Adipocyte (in vitro differentiated cells): ENCODE data around the gene HOXA9.

Experiments used
- DNase-seq: peaks from one replicate; pipeline ENCODE4 v3.0.0-alpha.2; 2015; ENCODE audit warnings: low read depth
- H3K27me3 ChIP-seq: replicated peaks from 2 replicates; pipeline ENCODE4 v1.7.0; 2013; ENCODE audit warnings: mild to moderate bottlenecking, low read length, moderate library complexity; ENCODE audit not compliant: control insufficient read depth, insufficient read depth
- H3K36me3 ChIP-seq: 2 replicates; pipeline ENCODE4 v1.7.0; 2013; ENCODE audit warnings: low read length, mild to moderate bottlenecking, moderate library complexity; ENCODE audit not compliant: control insufficient read depth, insufficient read depth, severe bottlenecking
- H3K4me1 ChIP-seq: 2 replicates; pipeline ENCODE4 v1.7.0; 2013; ENCODE audit warnings: mild to moderate bottlenecking, low read length, moderate library complexity; ENCODE audit not compliant: control insufficient read depth, insufficient read depth
- H3K4me3 ChIP-seq: 2 replicates; pipeline ENCODE4 v1.7.0; 2013; ENCODE audit warnings: mild to moderate bottlenecking, low read length, moderate library complexity
- H3K9ac ChIP-seq: 2 replicates; pipeline ENCODE4 v1.7.0; 2013; ENCODE audit warnings: mild to moderate bottlenecking, low read length, moderate library complexity
- H3K9me3 ChIP-seq: 2 replicates; pipeline ENCODE4 v1.7.0; 2013; ENCODE audit warnings: mild to moderate bottlenecking, low read length, moderate library complexity; ENCODE audit not compliant: control insufficient read depth

Gene HOXA9

GRCh38 chr7:27145914-27146412 is 19.4 kb downstream of the HOXA9 start:
- Histone ChIP-seq H3K9ac (peak overlapping the region; percentile 88), H3K4me3 (peak overlapping the region; percentile 94), H3K27me3 (no peaks in the 10 kb centered on the region), H3K9me3 (no peaks in the 10 kb centered on the region), H3K4me1 (peaks cover 39% of the 10 kb centered on the region), H3K36me3 (peaks cover 25% of the 10 kb centered on the region)
- DNase-seq: no peak

DNA sequence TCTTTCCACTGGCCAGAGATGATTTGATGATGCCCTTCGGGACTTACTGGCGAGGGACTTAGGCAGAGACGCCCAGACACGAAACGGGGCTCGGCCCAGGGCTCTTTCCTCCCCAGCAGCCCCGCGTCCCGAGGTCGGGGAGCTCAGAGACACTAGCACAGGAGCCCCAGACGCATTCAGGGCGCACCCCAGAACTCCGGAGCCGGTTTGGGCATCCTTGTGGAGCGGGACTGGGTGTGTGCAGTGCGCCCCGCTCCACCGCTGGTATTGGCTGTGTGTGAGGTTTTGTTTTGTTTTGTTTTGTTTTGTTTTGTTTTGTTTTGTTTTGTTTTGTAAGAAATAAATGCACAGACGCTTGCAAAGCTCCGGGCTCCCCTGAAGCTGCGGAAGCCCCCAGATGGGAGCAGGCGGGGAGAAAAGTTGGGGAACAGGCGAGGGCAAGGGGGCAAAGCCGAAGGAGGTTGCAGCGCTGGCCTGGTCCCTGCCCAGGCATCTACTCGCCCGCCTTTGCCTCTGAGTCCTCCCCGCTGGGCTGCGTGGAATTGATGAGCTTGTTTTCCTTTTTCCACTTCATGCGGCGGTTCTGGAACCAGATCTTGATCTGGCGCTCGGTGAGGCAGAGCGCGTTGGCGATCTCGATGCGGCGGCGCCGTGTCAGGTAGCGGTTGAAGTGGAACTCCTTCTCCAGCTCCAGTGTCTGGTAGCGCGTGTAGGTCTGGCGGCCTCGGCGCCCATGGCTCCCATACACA is 20.0 kb downstream of the HOXA9 start:
- no peaks in the 10 kb centered on the region for H3K9me3 ChIP-seq
- H3K36me3 ChIP-seq: peaks cover 25% of the 10 kb centered on the region
- peaks cover 44% of the 10 kb centered on the region for H3K4me1 ChIP-seq
- DNase-seq: no peak
- H3K4me3 ChIP-seq: peak overlapping the region; percentile 94
- H3K9ac ChIP-seq: peak overlapping the region; percentile 88
- no peaks in the 10 kb centered on the region for H3K27me3 ChIP-seq

- H3K4me3 ChIP-seq: peak overlapping the region; percentile 94
- peaks cover 50% of the 10 kb centered on the region for H3K4me1 ChIP-seq
- peak overlapping the region; percentile 88 for H3K9ac ChIP-seq
- no peaks in the 10 kb centered on the region for H3K9me3 ChIP-seq
- no peak for DNase-seq
- H3K36me3 ChIP-seq: peaks cover 25% of the 10 kb centered on the region
- H3K27me3 ChIP-seq: no peaks in the 10 kb centered on the region
Measured at GRCh38 chr7:27144781-27145164, 20.6 kb downstream of the HOXA9 start.

DNA sequence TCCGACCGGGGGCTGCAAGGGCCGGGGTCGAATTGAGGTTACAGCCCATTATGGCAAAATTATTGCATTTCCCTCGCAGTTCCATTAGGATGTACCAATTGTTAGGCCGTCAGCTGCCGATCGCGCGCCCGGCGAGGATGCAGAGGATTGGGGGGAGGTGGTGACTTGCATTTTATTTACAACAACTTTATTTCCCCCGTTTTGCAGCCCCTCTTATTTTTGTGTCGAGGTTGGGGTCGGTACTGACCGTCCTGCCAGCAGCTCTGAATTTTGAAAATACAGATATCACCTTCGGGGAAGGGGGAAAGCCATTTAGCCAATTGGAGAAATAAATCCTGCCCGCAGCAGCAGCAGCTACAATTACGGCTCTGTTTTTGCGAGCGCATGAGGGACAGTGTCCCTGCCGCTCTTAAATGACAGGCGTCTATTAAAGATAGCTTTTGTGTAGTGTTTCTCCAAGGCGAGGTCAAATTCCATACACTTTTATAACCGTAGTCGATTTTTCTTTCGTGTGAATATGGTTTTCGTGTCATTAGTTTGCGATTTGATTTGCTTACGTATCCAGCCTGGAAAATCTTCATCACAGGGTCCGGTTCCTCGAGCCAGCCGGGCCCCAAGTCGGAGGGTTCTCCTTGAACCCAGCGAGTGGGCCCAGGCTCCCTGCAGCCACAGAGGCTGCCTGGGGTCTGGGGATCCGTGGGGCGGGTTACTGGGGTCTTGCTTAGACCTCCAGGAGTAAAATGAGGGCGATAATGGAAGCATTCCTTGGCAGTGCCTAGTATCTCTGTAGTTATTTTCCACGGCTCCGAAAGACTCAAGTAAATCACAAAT is 21.2 kb downstream of the HOXA9 start:
- no peak for DNase-seq
- Histone ChIP-seq H3K4me3 (peak overlapping the region; percentile 94), H3K36me3 (peaks cover 25% of the 10 kb centered on the region)

DNA sequence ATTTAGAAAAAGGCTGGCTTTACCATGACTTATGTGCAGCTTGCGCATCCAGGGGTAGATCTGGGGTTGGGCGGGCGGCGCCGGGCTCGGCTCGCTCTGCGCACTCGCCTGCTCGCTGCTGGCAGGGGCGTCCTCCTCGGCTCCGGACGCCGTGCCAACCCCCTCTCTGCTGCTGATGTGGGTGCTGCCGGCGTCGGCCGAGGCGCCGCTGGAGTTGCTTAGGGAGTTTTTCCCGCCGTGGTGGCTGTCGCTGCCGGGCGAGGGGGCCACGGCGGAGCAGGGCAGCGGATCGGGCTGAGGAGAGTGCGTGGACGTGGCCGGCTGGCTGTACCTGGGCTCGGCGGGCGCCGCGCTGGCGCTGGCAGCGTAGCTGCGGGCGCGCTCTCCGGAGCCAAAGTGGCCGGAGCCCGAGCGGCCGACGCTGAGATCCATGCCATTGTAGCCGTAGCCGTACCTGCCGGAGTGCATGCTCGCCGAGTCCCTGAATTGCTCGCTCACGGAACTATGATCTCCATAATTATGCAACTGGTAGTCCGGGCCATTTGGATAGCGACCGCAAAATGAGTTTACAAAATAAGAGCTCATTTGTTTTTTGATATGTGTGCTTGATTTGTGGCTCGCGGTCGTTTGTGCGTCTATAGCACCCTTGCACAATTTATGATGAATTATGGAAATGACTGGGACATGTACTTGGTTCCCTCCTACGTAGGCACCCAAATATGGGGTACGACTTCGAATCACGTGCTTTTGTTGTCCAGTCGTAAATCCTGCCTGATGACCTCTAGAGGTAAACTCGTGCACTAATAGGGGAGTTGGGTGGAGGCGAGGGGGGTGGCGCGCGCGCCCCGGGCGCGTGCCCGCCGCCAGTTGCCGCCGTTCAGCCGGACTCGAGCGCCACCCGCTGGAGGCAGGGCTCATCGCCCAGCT is 22.1 kb downstream of the HOXA9 start, which contains the start of gene HOXA5:
Gene HOXA5, minus strand, starts transcription at position 659 of the 927 bp plus-strand sequence. Its CDS starts 74 bp downstream, at position 585.
- Histone ChIP-seq H3K4me3 (peak within 1 kb of the TSS; percentile 94), H3K27me3 (no peaks in the 10 kb centered on the region), H3K9ac (peak within 1 kb of the TSS; percentile 88), H3K36me3 (peaks cover 25% of the 10 kb centered on the region), H3K4me1 (peaks cover 55% of the 10 kb centered on the region), H3K9me3 (no peaks in the 10 kb centered on the region)
- DNase-seq: no peak

More for the DNA sequence above, 21.2 kb downstream of the HOXA9 start:
- Histone ChIP-seq H3K4me1 (peaks cover 50% of the 10 kb centered on the region), H3K9ac (peak overlapping the region; percentile 88), H3K9me3 (no peaks in the 10 kb centered on the region), H3K27me3 (no peaks in the 10 kb centered on the region)

DNA sequence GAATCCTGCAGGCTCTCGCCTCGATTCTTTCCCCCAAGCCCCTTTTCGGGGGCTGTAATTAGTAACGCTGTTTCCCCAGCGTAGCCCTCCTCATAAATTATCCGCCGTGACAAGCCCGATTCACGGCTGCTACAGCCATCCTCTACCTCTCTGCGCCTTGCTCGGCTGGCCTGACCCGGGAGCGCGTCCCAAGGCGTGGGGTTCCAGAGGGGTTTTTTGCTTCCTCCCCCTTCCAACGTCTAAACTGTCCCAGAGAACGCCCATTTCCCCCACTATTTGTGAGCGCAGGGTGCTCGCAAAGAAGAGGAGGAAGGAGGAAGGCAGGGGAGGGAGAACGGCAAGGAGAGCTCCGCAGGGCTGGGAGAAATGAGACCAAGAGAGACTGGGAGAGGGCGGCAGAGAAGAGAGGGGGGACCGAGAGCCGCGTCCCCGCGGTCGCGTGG is 22.7 kb downstream of the HOXA9 start:
- H3K4me3 ChIP-seq: peak overlapping the region; percentile 82
- H3K9me3 ChIP-seq: no peaks in the 10 kb centered on the region
- H3K36me3 ChIP-seq: peaks cover 25% of the 10 kb centered on the region
- DNase-seq: no peak
- H3K27me3 ChIP-seq: no peaks in the 10 kb centered on the region
- peaks cover 57% of the 10 kb centered on the region for H3K4me1 ChIP-seq
- H3K9ac ChIP-seq: peak overlapping the region; percentile 88

GRCh38 chr7:27141923-27142579 is 23.3 kb downstream of the HOXA9 start:
- Histone ChIP-seq H3K4me1 (peaks cover 57% of the 10 kb centered on the region), H3K9me3 (no peaks in the 10 kb centered on the region), H3K27me3 (no peaks in the 10 kb centered on the region), H3K4me3 (peak overlapping the region; percentile 82), H3K36me3 (peaks cover 25% of the 10 kb centered on the region), H3K9ac (peak overlapping the region; percentile 88)
- DNase-seq: no peak

GRCh38 chr7:27141137-27141922 is 24.0 kb downstream of the HOXA9 start:
- no peak for DNase-seq
- Histone ChIP-seq H3K4me1 (peaks cover 57% of the 10 kb centered on the region), H3K9me3 (no peaks in the 10 kb centered on the region), H3K27me3 (no peaks in the 10 kb centered on the region), H3K9ac (peak overlapping the region; percentile 88), H3K36me3 (peaks cover 25% of the 10 kb centered on the region), H3K4me3 (peak overlapping the region; percentile 82)

- peaks cover 61% of the 10 kb centered on the region for H3K4me1 ChIP-seq
- no peak for DNase-seq
- no peaks in the 10 kb centered on the region for H3K9me3 ChIP-seq
- H3K9ac ChIP-seq: peak overlapping the region; percentile 88
- peak overlapping the region; percentile 82 for H3K4me3 ChIP-seq
- H3K36me3 ChIP-seq: peaks cover 22% of the 10 kb centered on the region
- no peaks in the 10 kb centered on the region for H3K27me3 ChIP-seq
Measured at GRCh38 chr7:27140126-27140857, 25.0 kb downstream of the HOXA9 start.
